WERI-Rb-1 (cell line): ENCODE data around the gene SEMA4G.
A peak's percentile ranks its signal among the peaks of the same experiment; 100 is the strongest.

Experiments
- DNase-seq: peaks from one replicate; pipeline ENCODE4 v3.0.0-alpha.2; 2020
- H3K27ac ChIP-seq: fragments of 250-450 bp; sonication (Bioruptor Pico); 2 replicates; pipeline ENCODE4 v1.5.1; 2020; ENCODE audit warnings: mild to moderate bottlenecking, moderate library complexity
- H3K27me3 ChIP-seq: fragments of 250-450 bp; sonication (Bioruptor Pico); 2 replicates; pipeline ENCODE4 v1.5.1; 2021; ENCODE audit warnings: mild to moderate bottlenecking, low read depth, moderate library complexity; ENCODE audit not compliant: insufficient read depth, severe bottlenecking
- H3K36me3 ChIP-seq: fragments of 250-450 bp; sonication (Bioruptor Pico); 2 replicates; pipeline ENCODE4 v1.5.1; 2020; ENCODE audit warnings: mild to moderate bottlenecking, moderate library complexity
- H3K4me3 ChIP-seq: 2 replicates; pipeline ENCODE4 v1.5.1; 2011; ENCODE audit warnings: low read depth, mild to moderate bottlenecking, control low read depth, low read length
- H3K9me3 ChIP-seq: fragments of 250-450 bp; sonication (Bioruptor Pico); 2 replicates; pipeline ENCODE4 v1.5.1; 2021; ENCODE audit warnings: mild to moderate bottlenecking, moderate library complexity; ENCODE audit not compliant: severe bottlenecking
- TF ChIP-seq, protein P1 (sequence below): IDR thresholded peaks from 2 replicates; pipeline ENCODE4 v1.5.1; 2011; ENCODE audit warnings: low read depth, mild to moderate bottlenecking, control low read depth, inconsistent platforms, low read length

The SEMA4G gene

DNA sequence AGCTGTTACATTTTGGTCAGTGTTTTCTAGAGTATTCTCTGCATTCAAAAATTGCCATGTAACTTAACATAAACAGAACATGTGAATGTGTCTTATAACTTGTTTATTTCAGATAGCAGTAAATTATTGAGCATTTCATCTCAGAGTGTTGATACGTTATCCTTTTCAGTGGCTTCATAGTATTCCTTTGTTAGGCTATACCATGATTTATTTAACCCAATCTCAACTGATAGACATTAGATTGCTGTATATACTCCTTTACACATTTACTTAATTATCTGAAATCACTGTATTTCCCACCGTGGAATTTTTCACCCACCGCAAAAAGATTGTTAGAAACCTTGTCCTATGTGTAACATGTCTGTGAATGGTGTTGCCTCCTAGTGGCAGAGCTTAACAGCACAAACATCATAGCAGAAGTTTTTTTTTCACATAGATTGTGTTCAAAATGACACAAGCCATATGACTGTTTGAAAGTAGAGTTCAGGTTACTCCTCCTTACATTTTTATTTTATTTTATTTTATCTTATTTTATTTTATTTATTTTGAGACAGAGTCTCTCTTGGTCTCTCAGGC lies 35.1 kb upstream of the SEMA4G start:
- Histone ChIP-seq H3K36me3 (peaks cover 84% of the 10 kb centered on the region), H3K4me3 (no peak overlapping the region)
- no peak for DNase-seq

GRCh38 chr10:100939763-100940344 lies 29.4 kb upstream of the SEMA4G start:
- no peak for DNase-seq
- no peak overlapping the region for H3K4me3 ChIP-seq
- H3K9me3 ChIP-seq: no peaks in the 10 kb centered on the region
- TF ChIP-seq, protein P1, sequence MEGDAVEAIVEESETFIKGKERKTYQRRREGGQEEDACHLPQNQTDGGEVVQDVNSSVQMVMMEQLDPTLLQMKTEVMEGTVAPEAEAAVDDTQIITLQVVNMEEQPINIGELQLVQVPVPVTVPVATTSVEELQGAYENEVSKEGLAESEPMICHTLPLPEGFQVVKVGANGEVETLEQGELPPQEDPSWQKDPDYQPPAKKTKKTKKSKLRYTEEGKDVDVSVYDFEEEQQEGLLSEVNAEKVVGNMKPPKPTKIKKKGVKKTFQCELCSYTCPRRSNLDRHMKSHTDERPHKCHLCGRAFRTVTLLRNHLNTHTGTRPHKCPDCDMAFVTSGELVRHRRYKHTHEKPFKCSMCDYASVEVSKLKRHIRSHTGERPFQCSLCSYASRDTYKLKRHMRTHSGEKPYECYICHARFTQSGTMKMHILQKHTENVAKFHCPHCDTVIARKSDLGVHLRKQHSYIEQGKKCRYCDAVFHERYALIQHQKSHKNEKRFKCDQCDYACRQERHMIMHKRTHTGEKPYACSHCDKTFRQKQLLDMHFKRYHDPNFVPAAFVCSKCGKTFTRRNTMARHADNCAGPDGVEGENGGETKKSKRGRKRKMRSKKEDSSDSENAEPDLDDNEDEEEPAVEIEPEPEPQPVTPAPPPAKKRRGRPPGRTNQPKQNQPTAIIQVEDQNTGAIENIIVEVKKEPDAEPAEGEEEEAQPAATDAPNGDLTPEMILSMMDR: no peak
- H3K36me3 ChIP-seq: peaks cover 81% of the 10 kb centered on the region
- H3K27ac ChIP-seq: no peak overlapping the region
- H3K27me3 ChIP-seq: no peaks in the 10 kb centered on the region

More for the DNA sequence above, 35.1 kb upstream of the SEMA4G start:
- TF ChIP-seq, protein P1: peak; percentile 50
- H3K27ac ChIP-seq: no peak overlapping the region
- H3K27me3 ChIP-seq: no peaks in the 10 kb centered on the region
- H3K9me3 ChIP-seq: no peaks in the 10 kb centered on the region

- peaks cover 90% of the 10 kb centered on the region for H3K36me3 ChIP-seq
- no peak for DNase-seq
- TF ChIP-seq, protein P1: no peak
- no peak overlapping the region for H3K27ac ChIP-seq
- no peak overlapping the region for H3K4me3 ChIP-seq
- no peaks in the 10 kb centered on the region for H3K27me3 ChIP-seq
- H3K9me3 ChIP-seq: no peaks in the 10 kb centered on the region
Measured at GRCh38 chr10:100942229-100942628, 27.1 kb upstream of the SEMA4G start.

DNA sequence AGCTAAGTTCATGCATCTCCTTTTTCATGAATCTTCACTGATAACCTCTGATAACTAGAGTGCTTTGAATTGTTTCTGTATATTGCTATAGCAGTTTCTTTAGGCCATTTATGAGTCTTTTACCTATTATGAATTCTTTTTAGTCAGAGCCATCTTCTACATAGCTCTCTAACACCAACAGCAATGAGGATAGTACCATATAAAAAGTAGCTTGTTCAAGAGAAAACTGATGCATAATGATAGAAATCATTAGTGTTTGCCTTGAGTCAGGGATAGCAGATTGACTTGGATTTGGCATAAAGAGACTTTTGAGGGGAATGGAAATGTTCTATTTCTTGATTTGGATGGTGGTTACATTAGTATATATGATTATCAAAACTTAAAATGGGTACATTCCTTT lies 25.8 kb upstream of the SEMA4G start:
- DNase-seq: no peak
- H3K27me3 ChIP-seq: no peaks in the 10 kb centered on the region
- H3K27ac ChIP-seq: no peak overlapping the region
- peaks cover 90% of the 10 kb centered on the region for H3K36me3 ChIP-seq
- TF ChIP-seq, protein P1: no peak
- H3K9me3 ChIP-seq: no peaks in the 10 kb centered on the region
- no peak overlapping the region for H3K4me3 ChIP-seq

DNA sequence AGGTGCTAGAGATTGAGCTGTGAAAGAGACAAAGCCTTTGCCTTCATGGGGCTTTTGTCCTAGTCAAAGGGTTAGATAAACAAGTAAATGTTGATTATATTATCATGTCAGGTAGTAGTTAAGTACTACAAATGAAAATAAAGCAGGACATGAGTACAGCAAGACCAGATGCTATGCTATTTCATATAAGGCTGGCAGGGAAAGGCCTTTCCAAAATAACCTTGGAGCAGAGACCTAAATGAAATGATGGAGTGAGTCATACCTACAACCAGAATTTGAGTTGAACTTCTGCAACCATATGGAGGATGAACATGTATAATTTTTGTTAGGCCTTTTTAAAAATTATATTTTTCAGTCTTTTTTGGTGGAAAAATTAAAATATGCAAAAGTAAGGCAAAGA lies 23.6 kb upstream of the SEMA4G start:
- Histone ChIP-seq H3K27ac (no peak overlapping the region), H3K36me3 (peaks cover 95% of the 10 kb centered on the region), H3K9me3 (no peaks in the 10 kb centered on the region), H3K27me3 (no peaks in the 10 kb centered on the region), H3K4me3 (no peak overlapping the region)
- DNase-seq: no peak
- TF ChIP-seq, protein P1: no peak

- Histone ChIP-seq H3K27ac (no peak overlapping the region), H3K36me3 (peaks cover 88% of the 10 kb centered on the region), H3K27me3 (no peaks in the 10 kb centered on the region), H3K4me3 (no peak overlapping the region), H3K9me3 (no peaks in the 10 kb centered on the region)
- no peak for DNase-seq
- TF ChIP-seq, protein P1: no peak
Measured at GRCh38 chr10:100948916-100949315, 20.4 kb upstream of the SEMA4G start.
